HepG2 (cell line): ENCODE measurements around the gene PACC1. TPM values are rescaled to one million over a fixed set of nuclear protein-coding genes. Genes with fewer than 3 reads are reported as not detected.

ENCODE experiments used
- polyA plus RNA-seq, 8 experiments: library from polyadenylated mRNA; depleted of rRNA in 3 of 8; stranded (reverse) in 7 of 8; unstranded in 1 of 8; fragments of >200 nt; fragmentation: Illumina TruSeq in 4 of 8; extraction: Trizol in 4 of 8; gene quantifications; 2 replicates each; pipeline versions ENCODE4 v1.2.1 to v1.2.3, GENCODE V29; 2011 to 2016; ENCODE audit warnings: low read depth in 4 of 8, missing spikeins in 1 of 8, mixed read lengths in 1 of 8; ENCODE audit not compliant: insufficient read depth in 1 of 8
- total RNA-seq, 5 experiments: library from RNA; depleted of rRNA; stranded (reverse); fragments of >200 nt; fragmentation: Illumina TruSeq; extraction: Trizol; gene quantifications; 2 replicates each; pipeline ENCODE4 v1.2.3, GENCODE V29; 2016; ENCODE audit warnings: low read depth in 1 of 5
- TF ChIP-seq, protein P1 (sequence below): sonication (generic); formaldehyde crosslinking; IDR thresholded peaks from 2 replicates; pipeline ENCODE4 v1.4.0; 2020; ENCODE audit warnings: mild to moderate bottlenecking, missing genetic modification reagents
- TF ChIP-seq, protein P2 (sequence below), 2 experiments: sonication (generic) in 1 of 2; formaldehyde crosslinking in 1 of 2; IDR thresholded peaks; 2 replicates each; pipeline versions ENCODE4 v1.4.0 to v1.6.1; 2018 to 2020; ENCODE audit warnings: missing genetic modification reagents in 2 of 2, borderline replicate concordance in 1 of 2, low read depth in 1 of 2, mild to moderate bottlenecking in 1 of 2, missing biosample characterization in 1 of 2

The PACC1 gene
- total and polyA plus RNA-seq, 2 of the 13 experiments (the other 11 are each of a cell fraction or from before 2014, with no cell fraction given): 9.4 to 10.7 TPM

DNA sequence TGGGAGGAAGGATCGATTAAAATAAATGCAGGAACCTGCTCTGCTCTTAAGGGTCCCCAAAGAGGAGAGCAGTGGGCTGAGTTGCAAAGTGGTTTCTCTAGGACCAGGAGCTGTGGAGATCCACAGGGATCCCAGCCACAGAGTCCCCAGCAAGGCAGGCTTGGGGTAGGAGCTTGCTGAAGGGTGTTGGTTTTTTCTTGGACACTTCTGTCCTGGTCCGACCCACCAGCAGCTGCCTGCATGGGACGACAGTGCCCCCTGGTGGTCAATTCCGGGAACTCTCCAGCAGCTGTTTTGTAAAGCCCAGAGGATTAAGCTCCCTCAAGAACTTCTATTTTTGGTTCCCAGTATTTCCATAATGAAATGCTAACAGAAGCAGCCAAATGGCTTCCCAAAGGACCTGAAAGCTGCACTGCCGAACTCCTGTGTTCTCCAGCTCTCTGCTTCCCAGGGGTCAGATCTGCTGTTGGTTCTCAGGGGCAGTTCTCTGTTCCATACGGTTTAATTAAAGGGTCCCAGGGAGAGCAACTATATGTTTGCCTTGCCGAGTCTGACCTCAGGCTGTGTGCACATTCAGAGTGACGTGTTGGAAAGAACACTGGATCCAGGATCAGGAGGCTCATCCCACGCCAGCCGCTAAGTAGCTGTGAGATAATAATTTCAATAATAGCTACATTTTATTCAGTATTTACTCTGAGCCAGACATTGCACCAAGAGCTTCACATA lies 41.3 kb upstream of the PACC1 start (continued):
- TF ChIP-seq, protein P1, sequence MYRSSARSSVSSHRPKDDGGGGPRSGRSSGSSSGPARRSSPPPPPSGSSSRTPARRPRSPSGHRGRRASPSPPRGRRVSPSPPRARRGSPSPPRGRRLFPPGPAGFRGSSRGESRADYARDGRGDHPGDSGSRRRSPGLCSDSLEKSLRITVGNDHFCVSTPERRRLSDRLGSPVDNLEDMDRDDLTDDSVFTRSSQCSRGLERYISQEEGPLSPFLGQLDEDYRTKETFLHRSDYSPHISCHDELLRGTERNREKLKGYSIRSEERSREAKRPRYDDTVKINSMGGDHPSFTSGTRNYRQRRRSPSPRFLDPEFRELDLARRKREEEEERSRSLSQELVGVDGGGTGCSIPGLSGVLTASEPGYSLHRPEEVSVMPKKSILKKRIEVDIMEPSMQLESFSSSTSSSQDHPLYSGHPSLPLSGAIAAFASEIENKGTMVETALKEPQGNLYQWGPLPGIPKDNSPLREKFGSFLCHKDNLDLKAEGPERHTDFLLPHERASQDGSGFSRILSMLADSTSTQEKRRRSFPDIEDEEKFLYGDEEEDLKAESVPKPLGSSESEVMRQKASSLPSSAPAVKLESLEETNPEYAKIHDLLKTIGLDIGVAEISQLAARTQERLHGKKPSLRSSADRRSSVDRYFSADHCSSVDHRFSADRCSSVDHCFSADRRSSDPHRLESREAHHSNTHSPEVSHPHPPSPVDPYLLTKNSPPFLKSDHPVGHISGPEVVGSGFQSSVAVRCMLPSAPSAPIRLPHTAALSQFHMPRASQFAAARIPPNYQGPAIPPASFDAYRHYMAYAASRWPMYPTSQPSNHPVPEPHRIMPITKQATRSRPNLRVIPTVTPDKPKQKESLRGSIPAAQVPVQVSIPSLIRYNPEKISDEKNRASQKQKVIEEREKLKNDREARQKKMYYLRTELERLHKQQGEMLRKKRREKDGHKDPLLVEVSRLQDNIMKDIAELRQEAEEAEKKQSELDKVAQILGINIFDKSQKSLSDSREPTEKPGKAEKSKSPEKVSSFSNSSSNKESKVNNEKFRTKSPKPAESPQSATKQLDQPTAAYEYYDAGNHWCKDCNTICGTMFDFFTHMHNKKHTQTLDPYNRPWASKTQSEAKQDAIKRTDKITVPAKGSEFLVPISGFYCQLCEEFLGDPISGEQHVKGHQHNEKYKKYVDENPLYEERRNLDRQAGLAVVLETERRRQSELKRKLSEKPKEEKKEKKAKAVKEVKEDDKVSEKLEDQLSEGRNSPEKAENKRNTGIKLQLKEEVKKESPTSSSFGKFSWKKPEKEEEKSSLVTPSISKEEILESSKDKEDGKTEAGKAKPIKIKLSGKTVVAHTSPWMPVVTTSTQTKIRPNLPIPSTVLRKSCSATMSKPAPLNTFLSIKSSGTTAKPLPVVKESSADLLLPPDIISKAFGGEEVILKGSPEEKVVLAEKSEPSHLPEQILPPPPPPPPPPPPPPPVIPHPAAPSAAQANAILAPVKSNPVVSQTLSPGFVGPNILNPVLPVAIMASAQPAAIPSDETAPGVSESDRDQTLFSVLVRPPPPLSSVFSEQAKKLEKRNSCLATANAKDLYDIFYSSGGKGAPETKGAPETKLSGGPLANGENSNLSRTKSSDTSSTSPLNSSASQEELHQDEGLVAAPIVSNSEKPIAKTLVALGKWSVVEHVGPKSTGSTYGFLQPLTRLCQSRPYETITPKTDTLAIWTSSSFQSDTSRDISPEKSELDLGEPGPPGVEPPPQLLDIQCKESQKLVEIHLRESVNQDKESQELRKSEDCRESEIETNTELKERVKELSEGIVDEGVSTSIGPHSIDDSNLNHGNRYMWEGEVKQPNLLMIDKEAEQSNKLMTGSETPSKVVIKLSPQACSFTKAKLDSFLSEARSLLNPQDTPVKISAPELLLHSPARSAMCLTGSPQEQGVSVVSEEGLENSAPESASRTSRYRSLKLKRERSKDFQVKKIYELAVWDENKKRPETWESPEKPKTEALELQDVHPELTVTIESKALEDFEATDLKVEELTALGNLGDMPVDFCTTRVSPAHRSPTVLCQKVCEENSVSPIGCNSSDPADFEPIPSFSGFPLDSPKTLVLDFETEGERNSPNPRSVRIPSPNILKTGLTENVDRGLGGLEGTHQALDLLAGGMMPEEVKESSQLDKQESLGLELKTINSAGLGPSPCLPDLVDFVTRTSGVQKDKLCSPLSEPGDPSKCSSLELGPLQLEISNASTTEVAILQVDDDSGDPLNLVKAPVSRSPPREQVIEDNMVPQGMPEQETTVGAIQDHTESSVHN (CRISPR knock-in tag): 0 out of 2 replicates have a peak, but pooled peaks have one; percentile 47
- TF ChIP-seq, protein P2, sequence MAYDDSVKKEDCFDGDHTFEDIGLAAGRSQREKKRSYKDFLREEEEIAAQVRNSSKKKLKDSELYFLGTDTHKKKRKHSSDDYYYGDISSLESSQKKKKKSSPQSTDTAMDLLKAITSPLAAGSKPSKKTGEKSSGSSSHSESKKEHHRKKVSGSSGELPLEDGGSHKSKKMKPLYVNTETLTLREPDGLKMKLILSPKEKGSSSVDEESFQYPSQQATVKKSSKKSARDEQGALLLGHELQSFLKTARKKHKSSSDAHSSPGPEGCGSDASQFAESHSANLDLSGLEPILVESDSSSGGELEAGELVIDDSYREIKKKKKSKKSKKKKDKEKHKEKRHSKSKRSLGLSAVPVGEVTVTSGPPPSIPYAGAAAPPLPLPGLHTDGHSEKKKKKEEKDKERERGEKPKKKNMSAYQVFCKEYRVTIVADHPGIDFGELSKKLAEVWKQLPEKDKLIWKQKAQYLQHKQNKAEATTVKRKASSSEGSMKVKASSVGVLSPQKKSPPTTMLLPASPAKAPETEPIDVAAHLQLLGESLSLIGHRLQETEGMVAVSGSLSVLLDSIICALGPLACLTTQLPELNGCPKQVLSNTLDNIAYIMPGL (CRISPR knock-in tag; IDR thresholded peaks at IDR 0.05; ENCODE audit: borderline replicate concordance in 1 of 2, low read depth in 1 of 2): peak in 1 of 2 experiments; percentile 54; a peak in 1 of 4 replicates
